WERI-Rb-1 (cell line): ENCODE results near the gene CRYBG3.

Experiments used
- DNase-seq: peaks from one replicate; pipeline ENCODE4 v3.0.0-alpha.2; 2020
- H3K27ac ChIP-seq: fragments of 250-450 bp; sonication (Bioruptor Pico); 2 replicates; pipeline ENCODE4 v1.5.1; 2020; ENCODE audit warnings: mild to moderate bottlenecking, moderate library complexity
- H3K27me3 ChIP-seq: fragments of 250-450 bp; sonication (Bioruptor Pico); 2 replicates; pipeline ENCODE4 v1.5.1; 2021; ENCODE audit warnings: mild to moderate bottlenecking, low read depth, moderate library complexity; ENCODE audit not compliant: insufficient read depth, severe bottlenecking
- H3K36me3 ChIP-seq: fragments of 250-450 bp; sonication (Bioruptor Pico); 2 replicates; pipeline ENCODE4 v1.5.1; 2020; ENCODE audit warnings: mild to moderate bottlenecking, moderate library complexity
- H3K4me3 ChIP-seq: 2 replicates; pipeline ENCODE4 v1.5.1; 2011; ENCODE audit warnings: low read depth, mild to moderate bottlenecking, control low read depth, low read length
- H3K9me3 ChIP-seq: fragments of 250-450 bp; sonication (Bioruptor Pico); 2 replicates; pipeline ENCODE4 v1.5.1; 2021; ENCODE audit warnings: mild to moderate bottlenecking, moderate library complexity; ENCODE audit not compliant: severe bottlenecking
- CTCF ChIP-seq: IDR thresholded peaks from 2 replicates; pipeline ENCODE4 v1.5.1; 2011; ENCODE audit warnings: low read depth, mild to moderate bottlenecking, control low read depth, inconsistent platforms, low read length

Gene CRYBG3

GRCh38 chr3:97820780-97821179 is 1.0 kb upstream of the CRYBG3 start:
- no peak for TF ChIP-seq CTCF
- peaks cover 4% of the 10 kb centered on the region; the same call in 1 of the 2 replicates for H3K36me3 ChIP-seq
- DNase-seq: peak; percentile 11
- H3K4me3 ChIP-seq: peak overlapping the region; percentile 71
- peak overlapping the region; percentile 85 for H3K27ac ChIP-seq
- H3K9me3 ChIP-seq: no peaks in the 10 kb centered on the region
- H3K27me3 ChIP-seq: no peaks in the 10 kb centered on the region

GRCh38 chr3:97821287-97821773 is 481 bp upstream of the CRYBG3 start:
- Histone ChIP-seq H3K27me3 (no peaks in the 10 kb centered on the region), H3K36me3 (peaks cover 4% of the 10 kb centered on the region; the same call in 1 of the 2 replicates), H3K9me3 (no peaks in the 10 kb centered on the region), H3K4me3 (peak overlapping the region; percentile 71), H3K27ac (peak overlapping the region; percentile 85)
- no peak for TF ChIP-seq CTCF
- DNase-seq: peak; percentile 63

GRCh38 chr3:97822359-97822775 is 556 bp downstream of the CRYBG3 start:
- Histone ChIP-seq H3K36me3 (peaks cover 4% of the 10 kb centered on the region; the same call in 1 of the 2 replicates), H3K9me3 (no peaks in the 10 kb centered on the region), H3K27ac (peak overlapping the region; percentile 85), H3K27me3 (no peaks in the 10 kb centered on the region), H3K4me3 (peak overlapping the region; percentile 71)
- DNase-seq: peak; percentile 37
- no peak for TF ChIP-seq CTCF

- no peak for TF ChIP-seq CTCF
- no peak for DNase-seq
- peak overlapping the region; percentile 71 for H3K4me3 ChIP-seq
- peaks cover 4% of the 10 kb centered on the region; the same call in 1 of the 2 replicates for H3K36me3 ChIP-seq
- peak overlapping the region; percentile 85 for H3K27ac ChIP-seq
- H3K9me3 ChIP-seq: no peaks in the 10 kb centered on the region
- H3K27me3 ChIP-seq: no peaks in the 10 kb centered on the region
Observed at GRCh38 chr3:97823046-97824004, 1.5 kb downstream of the CRYBG3 start.

- Histone ChIP-seq H3K27ac (no peak overlapping the region), H3K4me3 (no peak overlapping the region), H3K27me3 (no peaks in the 10 kb centered on the region), H3K36me3 (peaks cover 4% of the 10 kb centered on the region; the same call in 1 of the 2 replicates), H3K9me3 (no peaks in the 10 kb centered on the region)
- no peak for DNase-seq
- TF ChIP-seq CTCF: no peak
Observed at GRCh38 chr3:97825101-97825500, 3.3 kb downstream of the CRYBG3 start.
